GM12878 (cell line): ENCODE results near the gene GNAQ. TPM values are rescaled to one million over a fixed set of nuclear protein-coding genes. Genes with fewer than 3 reads are reported as not detected.

Experiments
- ATAC-seq: fragments of 200-7000 bp; cut with Tn5 transposase; 3 replicates; pipeline ENCODE4 v1.9.1; 2020; ENCODE audit warnings: mild to moderate bottlenecking, moderate library complexity
- BruUV-seq: library from RNA; stranded (reverse); fragments of 400-500 nt; replicated peaks from 2 replicates; lab custom pipeline; 2021; lab: Mats Ljungman, UMichigan
- CTCF ChIA-PET: fragments of 300-600 bp; sonication (Branson Sonifier 250); formaldehyde crosslinking; extraction: SDS; loops from one replicate; lab custom pipeline; 2021; ENCODE audit warnings: inconsistent platforms; lab: Yijun Ruan, JAX
- POLR2A ChIA-PET: fragments of 350-600 bp; formaldehyde crosslinking; extraction: SDS; loops from one replicate; lab custom pipeline; 2021; ENCODE audit warnings: inconsistent platforms; lab: Charles Lee
- RAD21 ChIA-PET: fragments of 300-600 bp; sonication (Branson Sonifier 250); formaldehyde crosslinking; loops from one replicate; lab custom pipeline; 2023; ENCODE audit warnings: antibody characterized with exemption; ENCODE audit not compliant: unreplicated experiment; lab: Charles Lee
- SMC1A ChIA-PET: fragments of 300-600 bp; sonication (Branson Sonifier 250); formaldehyde crosslinking; loops from one replicate; lab custom pipeline; 2023; ENCODE audit not compliant: unreplicated experiment, uncharacterized antibody; lab: Charles Lee
- DNase-seq: peaks from one replicate; pipeline ENCODE4 v3.0.0-alpha.2; 2011; ENCODE audit warnings: low read depth, low spot score
- FAIRE-seq: peaks from 3 replicates; lab custom pipeline; 2011; peaks lifted over from hg19 to GRCh38; lab: Jason Lieb, UNC
- H2AFZ ChIP-seq: 2 replicates; pipeline ENCODE4 v1.6.0; 2011; ENCODE audit warnings: low read depth, low read length, control low read depth; ENCODE audit not compliant: control insufficient read depth
- H3K27ac ChIP-seq: 2 replicates; pipeline ENCODE4 v1.5.1; 2011; ENCODE audit warnings: control low read depth; ENCODE audit not compliant: control insufficient read depth, insufficient read depth
- H3K27me3 ChIP-seq, 2 experiments: replicated peaks in 1 of 2; 2 replicates each; pipeline versions ENCODE4 v1.6.0 to v1.6.1; 2011; ENCODE audit warnings: low read length in 1 of 2; ENCODE audit not compliant: control insufficient read depth in 2 of 2, insufficient read depth in 2 of 2
- H3K36me3 ChIP-seq, 2 experiments: 2 replicates each; pipeline ENCODE4 v1.5.1; 2011; ENCODE audit warnings: low read length in 1 of 2; ENCODE audit not compliant: control insufficient read depth in 2 of 2, insufficient read depth in 2 of 2
- H3K4me1 ChIP-seq: 2 replicates; pipeline ENCODE4 v1.6.1; 2011; ENCODE audit warnings: mild to moderate bottlenecking, low read length, moderate library complexity, mixed read lengths; ENCODE audit not compliant: control insufficient read depth, insufficient read depth
- H3K4me2 ChIP-seq: 2 replicates; pipeline ENCODE4 v1.6.0; 2011; ENCODE audit warnings: control low read depth; ENCODE audit not compliant: control insufficient read depth, insufficient read depth
- H3K4me3 ChIP-seq: fragments of 200-600 bp; sonication (generic); 2 replicates; pipeline ENCODE4 v1.5.1; 2016
- H3K79me2 ChIP-seq: 2 replicates; pipeline ENCODE4 v1.6.0; 2011; ENCODE audit warnings: low read length; ENCODE audit not compliant: control insufficient read depth, insufficient read depth
- H3K9ac ChIP-seq: 2 replicates; pipeline ENCODE4 v1.8.0; 2011; ENCODE audit warnings: low read length, control low read depth, mixed read lengths; ENCODE audit not compliant: control insufficient read depth, insufficient read depth
- H3K9me3 ChIP-seq: replicated peaks from 3 replicates; pipeline ENCODE4 v1.5.1; 2011; ENCODE audit warnings: mild to moderate bottlenecking, low read length; ENCODE audit not compliant: control insufficient read depth, insufficient read depth
- H4K20me1 ChIP-seq: 2 replicates; pipeline ENCODE4 v1.6.0; 2011; ENCODE audit not compliant: control insufficient read depth, insufficient read depth
- CBX5 ChIP-seq: sonication (generic); IDR thresholded peaks from 2 replicates; pipeline ENCODE4 v1.6.1; 2016; ENCODE audit warnings: low read depth, moderate library complexity, mild to moderate bottlenecking, inconsistent platforms
- ESRRA ChIP-seq: IDR thresholded peaks from 2 replicates; pipeline ENCODE4 v1.6.1; 2012; ENCODE audit warnings: mild to moderate bottlenecking, low read length, improper control_type of control experiment
- POLR2AphosphoS2 ChIP-seq: IDR thresholded peaks from 2 replicates; pipeline ENCODE4 v1.6.1; 2011; ENCODE audit warnings: low read depth, mild to moderate bottlenecking, low read length, improper control_type of control experiment, moderate library complexity
- ZNF207 ChIP-seq: fragments of 450-650 bp; IDR thresholded peaks from 2 replicates; pipeline ENCODE4 v1.6.1; 2014; ENCODE audit warnings: antibody characterized with exemption, mild to moderate bottlenecking, borderline replicate concordance
- WGBS: methylation state at CpG from one replicate; pipeline ENCODE4 v1.1.6; 2016; ENCODE audit warnings: low lambda C conversion rate; ENCODE audit not compliant: insufficient replicate concordance, insufficient coverage; ENCODE audit errors: missing lambda C conversion rate; 5-methylcytosine and 5-hydroxymethylcytosine counted together
- in situ Hi-C: fragments of 300-500 bp; cut with MboI; formaldehyde crosslinking; loops from 9 replicates; pipeline ENCODE4 v1.14.3; 2018; ENCODE audit warnings: mixed read lengths
- intact Hi-C: fragments of 100-400 bp; cut with micrococcal nuclease; formaldehyde crosslinking; loops from one replicate; pipeline ENCODE4 v1.14.2; 2022; ENCODE audit not compliant: unreplicated experiment
- polyA plus RNA-seq, 11 experiments: library from polyadenylated mRNA; depleted of rRNA in 4 of 11; unstranded in 6 of 11; stranded (reverse) in 5 of 11; fragments of >200 nt; fragmentation: Nextera tagmentation in 4 of 11; fragmentation: Illumina TruSeq in 1 of 11; extraction: Ambion mirVana in 4 of 11; extraction: Trizol in 1 of 11; gene quantifications; 1 replicate in 1 of 11; 2 replicates in 10 of 11; pipeline versions ENCODE4 v1.2.1 to v1.2.3, GENCODE V29; 2011 to 2016; ENCODE audit warnings: inconsistent platforms in 2 of 11, missing spikeins in 2 of 11, low read depth in 1 of 11
- total RNA-seq, 4 experiments: library from RNA; depleted of rRNA in 3 of 4; stranded (reverse); fragments of >200 nt in 3 of 4; fragmentation: Illumina TruSeq in 1 of 4; extraction: Trizol in 1 of 4; gene quantifications; 2 replicates each; pipeline versions ENCODE4 v1.2.1 to v1.2.3, GENCODE V29; 2013 to 2021
- TF ChIP-seq, protein P1 (sequence below): fragments of 450-650 bp; IDR thresholded peaks from 2 replicates; pipeline ENCODE4 v1.6.1; 2017; ENCODE audit warnings: mild to moderate bottlenecking, moderate library complexity

Gene GNAQ
- total and polyA plus RNA-seq, 10 of the 15 experiments (the other 5 are each of a cell fraction or from before 2014, with no cell fraction given): 0.15 to 47.2 (median 0.49) TPM

DNA sequence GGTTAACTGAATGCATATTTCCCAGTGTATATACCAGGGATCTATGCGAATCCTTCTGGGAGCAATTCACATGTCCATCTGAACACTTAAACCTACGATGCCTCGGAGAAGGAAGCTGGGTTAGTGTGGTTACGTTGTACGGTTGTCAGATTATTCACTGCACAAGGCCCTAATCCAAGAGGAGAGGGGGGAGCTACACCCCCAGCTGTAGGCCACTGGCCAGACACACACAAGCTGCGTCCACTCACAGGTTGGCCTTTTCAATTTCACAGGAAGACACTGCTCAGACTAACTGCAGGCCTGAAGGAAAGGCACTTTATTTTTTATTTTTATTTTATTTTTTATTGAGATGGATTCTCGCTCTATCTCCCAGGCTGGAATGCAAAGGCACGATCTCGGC is 199.0 kb downstream of the GNAQ start:
- H3K4me1 ChIP-seq: no peaks in the 10 kb centered on the region
- H3K79me2 ChIP-seq: no peaks in the 10 kb centered on the region
- TF ChIP-seq ZNF207 (no peak), CBX5 (no peak), POLR2AphosphoS2 (no peak), ESRRA (no peak)
- TF ChIP-seq, protein P1, sequence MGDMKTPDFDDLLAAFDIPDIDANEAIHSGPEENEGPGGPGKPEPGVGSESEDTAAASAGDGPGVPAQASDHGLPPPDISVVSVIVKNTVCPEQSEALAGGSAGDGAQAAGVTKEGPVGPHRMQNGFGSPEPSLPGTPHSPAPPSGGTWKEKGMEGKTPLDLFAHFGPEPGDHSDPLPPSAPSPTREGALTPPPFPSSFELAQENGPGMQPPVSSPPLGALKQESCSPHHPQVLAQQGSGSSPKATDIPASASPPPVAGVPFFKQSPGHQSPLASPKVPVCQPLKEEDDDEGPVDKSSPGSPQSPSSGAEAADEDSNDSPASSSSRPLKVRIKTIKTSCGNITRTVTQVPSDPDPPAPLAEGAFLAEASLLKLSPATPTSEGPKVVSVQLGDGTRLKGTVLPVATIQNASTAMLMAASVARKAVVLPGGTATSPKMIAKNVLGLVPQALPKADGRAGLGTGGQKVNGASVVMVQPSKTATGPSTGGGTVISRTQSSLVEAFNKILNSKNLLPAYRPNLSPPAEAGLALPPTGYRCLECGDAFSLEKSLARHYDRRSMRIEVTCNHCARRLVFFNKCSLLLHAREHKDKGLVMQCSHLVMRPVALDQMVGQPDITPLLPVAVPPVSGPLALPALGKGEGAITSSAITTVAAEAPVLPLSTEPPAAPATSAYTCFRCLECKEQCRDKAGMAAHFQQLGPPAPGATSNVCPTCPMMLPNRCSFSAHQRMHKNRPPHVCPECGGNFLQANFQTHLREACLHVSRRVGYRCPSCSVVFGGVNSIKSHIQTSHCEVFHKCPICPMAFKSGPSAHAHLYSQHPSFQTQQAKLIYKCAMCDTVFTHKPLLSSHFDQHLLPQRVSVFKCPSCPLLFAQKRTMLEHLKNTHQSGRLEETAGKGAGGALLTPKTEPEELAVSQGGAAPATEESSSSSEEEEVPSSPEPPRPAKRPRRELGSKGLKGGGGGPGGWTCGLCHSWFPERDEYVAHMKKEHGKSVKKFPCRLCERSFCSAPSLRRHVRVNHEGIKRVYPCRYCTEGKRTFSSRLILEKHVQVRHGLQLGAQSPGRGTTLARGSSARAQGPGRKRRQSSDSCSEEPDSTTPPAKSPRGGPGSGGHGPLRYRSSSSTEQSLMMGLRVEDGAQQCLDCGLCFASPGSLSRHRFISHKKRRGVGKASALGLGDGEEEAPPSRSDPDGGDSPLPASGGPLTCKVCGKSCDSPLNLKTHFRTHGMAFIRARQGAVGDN: no peak
- TF ChIP-seq, all 136 proteins: peak for 0
- DNase-seq (no peak), FAIRE-seq (no peak), ATAC-seq (no peak)
- intact Hi-C loops (no loop called here), in situ Hi-C loops (no loop called here)
- SMC1A ChIA-PET: interaction anchor here (0.6 to 2.1 kb wide), 3 partner anchors 9 to 14 kb away, joined by 3 to 9 read pairs (median 5); no protein-coding TSS in a partner anchor
- Histone ChIP-seq H2AFZ (no peak overlapping the region), H3K27ac (no peak overlapping the region), H3K4me3 (no peak overlapping the region), H3K9me3 (no peaks in the 10 kb centered on the region), H3K9ac (no peak overlapping the region), H3K4me2 (no peak overlapping the region), H3K36me3 (no peaks in the 10 kb centered on the region), H4K20me1 (no peaks in the 10 kb centered on the region), H3K27me3 (no peaks in the 10 kb centered on the region; a peak in 1 of 4 replicates)
- POLR2A ChIA-PET: interaction anchor here (0.6 to 0.7 kb wide), 2 partner anchors 9 to 37 kb away, joined by 3 to 5 read pairs; no protein-coding TSS in a partner anchor
- BruUV-seq: no TSS peak
- RAD21 ChIA-PET: interaction anchor here (0.8 to 1.1 kb wide), 4 partner anchors 22 to 289 kb away, joined by 3 read pairs; no protein-coding TSS in a partner anchor
- CTCF ChIA-PET: interaction anchor here (0.9 to 2.0 kb wide), 2 partner anchors 9 to 203 kb away, joined by 3 to 13 read pairs; no protein-coding TSS in a partner anchor
- WGBS: 40% methylated on average over 9 of the region's 9 CpGs
